Measurements from ENCODE around the gene CAMK2N1. TPM values are rescaled to one million over a fixed set of nuclear protein-coding genes. Genes with fewer than 3 reads are reported as not detected.

Gene CAMK2N1
- total and polyA plus RNA-seq, 2 of the 13 experiments (the other 11 are each of a cell fraction or from before 2014, with no cell fraction given), result 38.0 to 38.6 TPM

DNA sequence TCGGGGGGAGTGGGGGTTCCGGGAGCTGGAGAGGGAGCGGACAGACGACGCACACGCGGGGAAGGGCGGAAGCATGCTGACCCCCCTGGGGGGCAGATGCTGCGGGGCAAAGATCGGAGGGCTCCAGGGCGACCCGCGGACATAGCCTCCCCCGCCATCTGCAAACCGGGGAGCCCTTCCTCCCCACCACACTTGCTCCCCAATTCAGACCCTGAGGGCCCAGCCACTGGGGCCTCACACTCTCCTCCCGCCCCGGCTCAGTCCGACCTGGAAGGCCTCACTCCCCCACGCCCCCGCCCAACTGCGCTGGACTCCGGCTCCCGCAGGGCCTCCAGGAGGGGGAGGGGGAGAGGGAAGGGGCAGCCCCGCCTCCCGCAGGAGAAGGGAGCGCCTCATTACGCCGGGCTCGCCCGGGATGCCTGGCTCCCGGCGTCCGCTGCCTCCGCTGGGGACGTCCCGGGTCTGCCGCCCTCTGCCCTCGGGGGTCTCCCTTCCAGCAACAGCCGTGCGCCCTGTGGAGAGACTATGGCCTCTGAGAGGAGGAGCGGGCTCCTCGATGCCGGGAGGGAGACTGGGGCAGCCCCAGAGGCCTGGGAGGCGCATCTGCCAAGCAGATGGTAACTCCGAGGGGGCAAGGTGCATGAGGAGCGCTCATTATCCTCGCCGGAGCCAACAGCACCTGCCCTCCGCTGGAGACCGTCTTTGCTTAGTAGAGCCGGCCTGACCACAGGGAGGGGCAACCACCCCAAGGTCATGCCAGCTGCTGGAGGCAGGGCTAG, 636 bp upstream of the CAMK2N1 start (continued):
- TF ChIP-seq SKI (IDR thresholded peaks at IDR 0.05; ENCODE audit: partially characterized antibody) (no peak), TCF7L2 (IDR thresholded peaks at IDR 0.05; ENCODE audit: low read depth, low read length) (no peak), HCFC1 (IDR thresholded peaks at IDR 0.05; ENCODE audit: low read depth, low read length) (no peak), ZNF563 (CRISPR knock-in tag; IDR thresholded peaks at IDR 0.05) (peak; percentile 86), BRCA1 (CRISPR knock-in tag; IDR thresholded peaks at IDR 0.05) (no peak), MXD4 (CRISPR knock-in tag; IDR thresholded peaks at IDR 0.05) (peak; percentile 58; the same call in 1 of the 2 replicates), NR2C2 (CRISPR knock-in tag; IDR thresholded peaks at IDR 0.05; ENCODE audit: borderline replicate concordance) (peak; percentile 68), KDM1A (CRISPR knock-in tag; IDR thresholded peaks at IDR 0.05) (0 out of 2 replicates have a peak, but pooled peaks have one; percentile 8), ZNF138 (CRISPR knock-in tag; IDR thresholded peaks at IDR 0.05; ENCODE audit: low read depth) (no peak), SAP130 (CRISPR knock-in tag; IDR thresholded peaks at IDR 0.05; ENCODE audit: low read depth) (peak; percentile 77), ZNF687 (CRISPR knock-in tag; IDR thresholded peaks at IDR 0.05) (peak; percentile 92), RERE (CRISPR knock-in tag; IDR thresholded peaks at IDR 0.05; ENCODE audit: low read depth) (peak; percentile 40), GTF2F1 (IDR thresholded peaks at IDR 0.05; ENCODE audit: low read length) (peak; percentile 41; the same call in 1 of the 2 replicates), POGK (CRISPR knock-in tag; conservative IDR thresholded peaks at IDR 0.05) (peak; percentile 65; the same call in 1 of the 2 replicates), RARA (CRISPR knock-in tag; IDR thresholded peaks at IDR 0.05) (peak; percentile 35), NONO (IDR thresholded peaks at IDR 0.05) (no peak), NONO (CRISPR knock-in tag; conservative IDR thresholded peaks at IDR 0.05) (peak; percentile 71; the same call in 1 of the 2 replicates), ZNF775 (CRISPR knock-in tag; IDR thresholded peaks at IDR 0.05; ENCODE audit: borderline replicate concordance) (no peak), ZNF557 (CRISPR knock-in tag; IDR thresholded peaks at IDR 0.05) (no peak)
